Prostate gland (tissue), 2 donors: ENCODE measurements around the gene GPR158.

Experiments used
- CTCF ChIP-seq, 4 experiments: fragments of 200-600 bp in 2 of 4; fragments of 450-650 bp in 2 of 4; sonication (generic) in 2 of 4; IDR thresholded peaks; 1 replicate in 3 of 4; 2 replicates in 1 of 4; pipeline ENCODE4 v1.5.1; 2016 to 2019; ENCODE audit warnings: antibody characterized with exemption in 4 of 4, mild to moderate bottlenecking in 2 of 4, moderate library complexity in 2 of 4
- POLR2A ChIP-seq: fragments of 450-650 bp; IDR thresholded peaks from one replicate; pipeline ENCODE4 v1.6.1; 2016; ENCODE audit warnings: antibody characterized with exemption, mild to moderate bottlenecking
- POLR2AphosphoS5 ChIP-seq: sonication (generic); formaldehyde crosslinking; IDR thresholded peaks from one replicate; pipeline ENCODE4 v1.6.1; 2017; ENCODE audit warnings: antibody characterized with exemption

- TF ChIP-seq POLR2A (no peak), CTCF (IDR thresholded peaks at IDR 0.05) (no peak), POLR2AphosphoS5 (no peak)
Observed at GRCh38 chr10:25417611-25418010, 242.8 kb downstream of the GPR158 start.
